ENCODE data around the gene KIF6. TPM values are rescaled to one million over a fixed set of nuclear protein-coding genes. Genes with fewer than 3 reads are reported as not detected.

Gene KIF6
- total RNA-seq, 1 experiment from 2014 or later, result not detected

GRCh38 chr6:39430446-39430845 lies 294.8 kb downstream of the KIF6 start:
- no peak overlapping the region for H3K4me3 ChIP-seq (ENCODE audit: low read depth in 2 of 2, low read length in 2 of 2)
- DNase-seq (ENCODE audit: low read depth, low spot score) (no peak), ATAC-seq (no peak)
- no peaks in the 10 kb centered on the region for H3K36me3 ChIP-seq (ENCODE audit: control insufficient read depth, insufficient read depth, low read length)
- ChIA-PET POLR2A (no interaction called here), CTCF (no interaction called here)
- TF ChIP-seq REST (IDR thresholded peaks at IDR 0.05; ENCODE audit: insufficient read depth in 1 of 2, low read depth in 2 of 2, low read length in 1 of 2), result no peak
- no peak for TF ChIP-seq SIN3A (IDR thresholded peaks at IDR 0.05; ENCODE audit: borderline replicate concordance, insufficient read depth, low read depth, low read length)
- TF ChIP-seq CTCF (IDR thresholded peaks at IDR 0.05), result no peak
- no peak for TF ChIP-seq TCF7L2 (IDR thresholded peaks at IDR 0.05; ENCODE audit: low read depth, low read length)
- no peak for TF ChIP-seq POLR2AphosphoS5 (IDR thresholded peaks at IDR 0.05; ENCODE audit: low read depth, low read length)
- H3K4me1 ChIP-seq (ENCODE audit: control insufficient read depth, insufficient read depth, low read length), result no peaks in the 10 kb centered on the region
- H3K27me3 ChIP-seq (ENCODE audit: control insufficient read depth, insufficient read depth, low read length), result no peaks in the 10 kb centered on the region
- intact Hi-C loops (cut with micrococcal nuclease; ENCODE audit: unreplicated experiment), result no loop called here
- H3K9me3 ChIP-seq (ENCODE audit: control insufficient read depth, insufficient read depth, low read depth, low read length), result no peaks in the 10 kb centered on the region
- no TSS peak for BruUV-seq (replicated peaks)
- in situ Hi-C loops (cut with HindIII; ENCODE audit: low pct_unique_long_range_greater_than_20kb, low sequenced_read_pairs), result no loop called here
- H3K27ac ChIP-seq (ENCODE audit: low read length), result no peak overlapping the region

GRCh38 chr6:39428816-39429215 lies 296.4 kb downstream of the KIF6 start:
- CTCF ChIA-PET, result no interaction called here
- POLR2A ChIA-PET, result no interaction called here
- no peak overlapping the region for H3K27ac ChIP-seq (ENCODE audit: low read length)
- no peaks in the 10 kb centered on the region for H3K36me3 ChIP-seq (ENCODE audit: control insufficient read depth, insufficient read depth, low read length)
- DNase-seq (ENCODE audit: low read depth, low spot score) (no peak), ATAC-seq (no peak)
- TF ChIP-seq POLR2AphosphoS5 (IDR thresholded peaks at IDR 0.05; ENCODE audit: low read depth, low read length) (no peak), TCF7L2 (IDR thresholded peaks at IDR 0.05; ENCODE audit: low read depth, low read length) (no peak), CTCF (IDR thresholded peaks at IDR 0.05) (no peak), SIN3A (IDR thresholded peaks at IDR 0.05; ENCODE audit: borderline replicate concordance, insufficient read depth, low read depth, low read length) (no peak), REST (IDR thresholded peaks at IDR 0.05; ENCODE audit: insufficient read depth in 1 of 2, low read depth in 2 of 2, low read length in 1 of 2) (no peak)
- H3K4me1 ChIP-seq (ENCODE audit: control insufficient read depth, insufficient read depth, low read length), result no peaks in the 10 kb centered on the region
- in situ Hi-C loops (cut with HindIII; ENCODE audit: low pct_unique_long_range_greater_than_20kb, low sequenced_read_pairs), result no loop called here
- intact Hi-C loops (cut with micrococcal nuclease; ENCODE audit: unreplicated experiment), result no loop called here
- H3K9me3 ChIP-seq (ENCODE audit: control insufficient read depth, insufficient read depth, low read depth, low read length), result no peaks in the 10 kb centered on the region
- H3K4me3 ChIP-seq (ENCODE audit: low read depth in 2 of 2, low read length in 2 of 2), result no peak overlapping the region
- BruUV-seq (replicated peaks), result no TSS peak
- H3K27me3 ChIP-seq (ENCODE audit: control insufficient read depth, insufficient read depth, low read length), result no peaks in the 10 kb centered on the region

Measured in Panc1 (cell line).